Measurements from ENCODE around the gene GABRA5.

Gene GABRA5

GRCh38 chr15:26841941-26842340, 24.9 kb upstream of the GABRA5 start (continued):
- no peak for TF ChIP-seq POU6F1 (CRISPR knock-in tag; IDR thresholded peaks at IDR 0.05; ENCODE audit: borderline replicate concordance, low read depth)
- no peak for TF ChIP-seq ZFP3 (CRISPR knock-in tag; IDR thresholded peaks at IDR 0.05)
- no peak for TF ChIP-seq TCF4 (CRISPR knock-in tag; IDR thresholded peaks at IDR 0.05; ENCODE audit: borderline replicate concordance)
- TF ChIP-seq ZC3H10 (CRISPR knock-in tag; IDR thresholded peaks at IDR 0.05) = no peak
- no peak for TF ChIP-seq PPARA (CRISPR knock-in tag; IDR thresholded peaks at IDR 0.05; ENCODE audit: borderline replicate concordance)
- TF ChIP-seq ESRRG (CRISPR knock-in tag; IDR thresholded peaks at IDR 0.05) = no peak

- TF ChIP-seq ZNF70 (CRISPR knock-in tag; IDR thresholded peaks at IDR 0.05) (no peak), CSDC2 (CRISPR knock-in tag; IDR thresholded peaks at IDR 0.05) (no peak), ZNF8 (CRISPR knock-in tag; IDR thresholded peaks at IDR 0.05) (no peak), OSR1 (CRISPR knock-in tag; IDR thresholded peaks at IDR 0.05) (no peak), ZFP30 (CRISPR knock-in tag; IDR thresholded peaks at IDR 0.05) (no peak), ZC3H10 (CRISPR knock-in tag; IDR thresholded peaks at IDR 0.05) (no peak), ESRRG (CRISPR knock-in tag; IDR thresholded peaks at IDR 0.05) (no peak), GLIS3 (CRISPR knock-in tag; IDR thresholded peaks at IDR 0.05) (no peak), POU6F1 (CRISPR knock-in tag; IDR thresholded peaks at IDR 0.05; ENCODE audit: borderline replicate concordance, low read depth) (no peak), PATZ1 (CRISPR knock-in tag; IDR thresholded peaks at IDR 0.05; ENCODE audit: borderline replicate concordance) (no peak), TSHZ2 (CRISPR knock-in tag; IDR thresholded peaks at IDR 0.05) (no peak), SNAI2 (CRISPR knock-in tag; IDR thresholded peaks at IDR 0.05) (no peak), TOX (CRISPR knock-in tag; IDR thresholded peaks at IDR 0.05; ENCODE audit: borderline replicate concordance) (no peak)
- no peak for ATAC-seq
Measured at GRCh38 chr15:26842391-26842790, 24.5 kb upstream of the GABRA5 start.

- ATAC-seq = no peak
- TF ChIP-seq TOX (CRISPR knock-in tag; IDR thresholded peaks at IDR 0.05; ENCODE audit: borderline replicate concordance) (no peak), ZNF565 (CRISPR knock-in tag; conservative IDR thresholded peaks at IDR 0.05; ENCODE audit: low read depth) (no peak), ISL1 (CRISPR knock-in tag; IDR thresholded peaks at IDR 0.05) (no peak), TSHZ2 (CRISPR knock-in tag; IDR thresholded peaks at IDR 0.05) (no peak), POU6F1 (CRISPR knock-in tag; IDR thresholded peaks at IDR 0.05; ENCODE audit: borderline replicate concordance, low read depth) (no peak), CSDC2 (CRISPR knock-in tag; IDR thresholded peaks at IDR 0.05) (no peak)
Measured at GRCh38 chr15:26844901-26845300, 22.0 kb upstream of the GABRA5 start.

Measured in SK-N-SH treated with all-trans-retinoic acid at 6 μM for 48 hours (cell line).